AG08395 (cell line): ENCODE measurements around the gene SAMD11.

Experiments
- DNase-seq: peaks from one replicate; pipeline ENCODE4 v3.0.0; 2012; ENCODE audit warnings: mixed read lengths, low spot score

Gene SAMD11

DNA sequence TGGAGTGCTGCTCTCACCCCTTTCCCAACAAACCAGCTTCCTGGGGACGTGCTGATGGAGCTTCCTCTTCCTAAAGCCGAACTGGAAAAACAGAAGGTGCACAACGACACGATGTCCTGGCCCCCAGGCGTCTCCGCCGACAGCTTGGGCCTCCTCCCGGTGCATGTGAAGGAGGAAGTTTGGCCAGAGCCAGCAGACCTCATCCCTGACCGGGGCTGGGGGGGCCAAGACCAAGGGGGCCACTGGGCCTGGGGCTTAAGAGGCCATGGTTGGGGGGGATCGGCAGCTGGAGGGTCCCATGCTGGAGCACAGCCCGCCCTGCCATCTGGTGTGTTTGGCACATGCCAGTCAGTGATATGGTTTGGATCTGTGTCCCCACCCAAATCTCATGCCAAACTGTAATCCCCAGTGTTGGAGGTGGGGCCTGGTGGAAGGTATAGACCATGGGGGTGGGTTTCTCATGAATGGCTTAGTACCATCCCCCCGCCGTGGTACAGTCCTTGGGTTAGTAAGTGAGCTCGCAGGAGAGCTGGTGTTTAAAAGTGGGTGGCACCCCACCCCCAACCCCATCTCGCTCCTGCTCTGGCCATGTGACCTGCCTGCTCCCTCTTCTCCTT, 69.8 kb downstream of the SAMD11 start:
- no peak for DNase-seq
